ENCODE data around the gene SLC7A6OS.

Gene SLC7A6OS

DNA sequence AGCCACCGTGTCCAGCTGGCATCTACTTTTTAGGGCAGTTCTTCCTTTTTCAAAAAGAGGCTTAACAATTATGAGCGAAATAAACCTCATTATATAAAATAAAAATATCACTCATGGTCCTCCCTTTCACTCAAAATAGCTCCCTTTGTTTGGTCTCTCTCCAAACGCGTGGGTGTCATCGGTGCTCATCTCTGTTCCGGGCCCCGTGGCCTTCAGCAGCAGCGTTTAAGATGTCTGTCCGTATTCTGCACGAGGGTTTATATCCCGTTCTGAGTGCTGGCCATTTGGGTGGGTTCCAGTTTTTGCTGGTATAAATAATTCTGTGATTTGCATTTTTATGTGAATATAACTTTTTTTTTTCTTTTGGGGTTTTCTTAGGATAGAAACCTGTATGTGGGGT is 33.5 kb upstream of the SLC7A6OS start:
- no peak for DNase-seq (ENCODE audit: low spot score)

DNA sequence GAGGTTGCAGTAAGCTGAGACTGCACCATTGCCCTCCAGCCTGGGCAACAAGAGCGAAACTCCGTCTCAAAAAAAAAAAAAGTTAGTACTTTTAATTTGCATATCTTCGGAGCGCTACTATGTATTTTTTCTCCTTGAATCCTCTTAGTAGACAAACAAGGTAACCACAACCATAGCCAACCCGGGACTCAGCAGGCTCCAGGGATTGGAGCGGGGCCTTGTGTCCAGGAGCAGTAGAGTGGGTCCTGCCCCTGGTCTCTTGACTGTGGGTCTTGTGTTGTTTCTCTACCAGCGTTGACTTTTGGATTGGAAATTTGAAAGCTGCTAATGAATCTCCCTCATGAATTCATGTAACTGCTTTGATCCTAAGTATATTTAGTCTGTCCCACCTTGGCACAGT is 32.4 kb upstream of the SLC7A6OS start:
- no peak for DNase-seq (ENCODE audit: low spot score)

DNA sequence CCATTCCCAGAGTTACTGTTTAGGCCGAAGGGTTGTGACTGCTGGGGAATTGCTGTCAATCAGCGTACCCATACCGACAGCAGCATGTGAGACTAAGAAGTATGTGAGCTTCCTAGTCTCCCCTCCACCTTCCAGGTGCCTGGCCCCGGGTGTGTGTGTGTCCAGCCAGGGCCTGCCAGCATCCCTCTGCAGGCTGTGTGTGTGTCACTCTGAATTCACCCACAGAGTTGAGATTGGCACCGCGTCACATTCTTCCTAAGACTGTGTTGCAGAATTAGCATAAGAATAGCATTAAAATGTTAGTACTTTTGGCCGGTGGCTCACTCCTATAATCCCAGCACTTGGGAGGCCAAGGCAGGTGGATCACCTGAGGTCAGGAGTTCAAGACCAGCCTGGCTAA is 31.9 kb upstream of the SLC7A6OS start:
- DNase-seq (ENCODE audit: low spot score) = no peak

DNA sequence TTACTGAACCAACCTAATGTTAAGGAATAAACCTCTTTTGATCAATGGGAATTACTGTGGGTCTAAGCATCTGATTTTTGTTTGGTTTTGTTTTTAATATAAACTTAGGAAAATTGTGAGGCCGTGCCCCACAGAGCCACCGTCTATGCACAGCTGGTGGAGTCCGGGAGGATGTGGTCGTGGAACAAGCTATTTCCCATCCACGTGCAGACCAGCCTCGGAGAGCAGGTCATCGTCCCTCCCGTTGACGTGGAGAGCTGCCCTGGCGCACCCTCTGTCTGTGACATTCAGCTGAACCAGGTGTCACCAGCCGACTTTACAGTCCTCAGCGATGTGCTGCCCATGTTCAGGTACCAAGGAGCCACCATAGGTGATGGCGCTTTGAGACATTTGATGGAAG is 28.5 kb upstream of the SLC7A6OS start:
- DNase-seq (ENCODE audit: low spot score) = no peak

DNA sequence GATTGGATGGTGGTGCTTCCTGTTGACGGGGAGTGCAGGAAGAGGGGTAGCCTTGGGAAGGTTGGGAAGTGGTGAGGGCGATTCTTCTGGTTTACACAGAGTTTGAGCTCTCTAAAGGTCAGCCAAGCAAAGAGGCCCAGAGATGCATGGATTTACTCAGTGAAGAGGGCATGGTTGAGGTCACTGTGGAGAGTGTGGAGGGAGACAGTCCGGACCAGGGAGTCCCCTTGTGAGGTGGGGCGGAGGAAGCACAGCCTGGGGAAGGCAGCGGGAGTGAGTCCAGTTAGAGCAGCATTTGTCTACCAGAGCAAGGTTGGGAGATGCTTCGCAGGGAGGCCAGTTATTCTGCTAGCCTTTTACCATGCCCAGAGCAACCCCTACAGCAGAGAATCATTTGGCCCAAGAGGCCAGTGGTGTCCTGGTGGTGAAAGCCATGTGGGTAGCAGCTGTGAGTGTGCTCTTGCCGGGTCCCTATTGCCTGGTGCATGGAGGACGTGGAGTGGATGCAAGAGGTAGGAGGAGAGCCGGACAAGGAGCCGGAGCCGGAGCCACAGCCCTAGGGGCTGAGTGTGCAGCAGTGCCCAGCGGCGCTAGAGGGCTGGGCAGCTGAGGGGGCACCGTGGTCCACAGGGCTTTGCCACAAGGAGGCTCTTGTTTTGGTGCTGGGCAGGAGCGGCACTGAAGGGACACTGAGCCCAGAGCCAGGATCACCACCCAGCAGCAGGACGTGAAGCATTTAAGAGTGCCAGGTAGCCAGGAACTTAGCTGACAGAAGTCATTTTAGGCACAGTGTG is 27.8 kb upstream of the SLC7A6OS start:
- DNase-seq (ENCODE audit: low spot score) = no peak

DNA sequence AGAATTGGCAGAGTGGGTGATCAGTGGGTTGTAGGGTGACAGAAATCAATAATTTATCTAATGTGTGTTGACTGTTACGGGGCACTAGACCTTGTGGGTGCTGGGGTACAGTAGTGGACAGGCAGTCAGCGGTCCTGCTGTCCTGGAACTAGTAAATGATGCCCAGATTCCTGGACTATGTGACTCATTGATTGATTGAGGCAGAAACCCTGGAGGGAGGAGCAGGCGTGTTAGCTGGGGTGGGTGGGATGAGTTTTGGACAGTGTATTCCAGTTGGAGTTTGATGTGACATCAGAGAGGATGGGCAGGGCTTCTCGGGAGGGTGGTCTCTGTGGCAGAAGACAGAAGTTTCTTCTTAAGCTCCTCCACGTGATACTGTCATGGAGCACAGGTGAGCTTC is 24.4 kb upstream of the SLC7A6OS start:
- DNase-seq (ENCODE audit: low spot score) = no peak

DNA sequence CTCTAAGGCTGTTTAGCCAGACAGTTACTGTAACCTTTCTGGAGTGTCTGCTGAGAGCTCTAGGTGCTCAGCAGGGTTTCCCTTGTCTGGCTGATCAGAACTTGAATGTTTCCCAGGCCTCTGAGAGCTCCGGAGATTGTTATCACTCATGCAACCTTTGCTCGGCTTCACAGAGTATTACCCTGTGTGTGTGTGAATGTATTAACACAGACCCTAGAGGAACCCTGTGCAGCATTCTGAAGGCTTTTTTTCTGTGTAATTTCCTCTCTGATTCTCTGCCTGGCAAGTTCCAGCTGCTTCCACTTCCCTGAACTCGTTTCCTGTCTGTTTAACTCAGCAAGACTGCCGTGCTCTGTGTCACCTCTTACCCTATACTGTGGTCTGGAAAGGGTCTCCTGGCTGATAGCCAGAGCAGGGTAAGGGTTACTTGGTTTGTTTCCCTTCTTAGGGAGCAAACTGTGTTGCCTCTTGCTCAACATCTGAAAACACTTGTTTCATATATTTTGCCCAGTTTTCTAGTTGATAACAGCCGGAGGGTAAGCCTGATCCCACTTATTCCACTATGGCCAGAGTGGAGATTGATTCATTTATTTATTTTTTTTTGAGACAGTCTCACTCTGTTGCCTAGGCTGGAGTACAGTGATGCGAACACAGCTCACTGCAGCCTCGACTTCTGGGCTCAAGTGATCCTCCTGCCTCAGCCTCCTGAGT is 21.8 kb upstream of the SLC7A6OS start:
- DNase-seq (ENCODE audit: low spot score) = peak; percentile 41

DNA sequence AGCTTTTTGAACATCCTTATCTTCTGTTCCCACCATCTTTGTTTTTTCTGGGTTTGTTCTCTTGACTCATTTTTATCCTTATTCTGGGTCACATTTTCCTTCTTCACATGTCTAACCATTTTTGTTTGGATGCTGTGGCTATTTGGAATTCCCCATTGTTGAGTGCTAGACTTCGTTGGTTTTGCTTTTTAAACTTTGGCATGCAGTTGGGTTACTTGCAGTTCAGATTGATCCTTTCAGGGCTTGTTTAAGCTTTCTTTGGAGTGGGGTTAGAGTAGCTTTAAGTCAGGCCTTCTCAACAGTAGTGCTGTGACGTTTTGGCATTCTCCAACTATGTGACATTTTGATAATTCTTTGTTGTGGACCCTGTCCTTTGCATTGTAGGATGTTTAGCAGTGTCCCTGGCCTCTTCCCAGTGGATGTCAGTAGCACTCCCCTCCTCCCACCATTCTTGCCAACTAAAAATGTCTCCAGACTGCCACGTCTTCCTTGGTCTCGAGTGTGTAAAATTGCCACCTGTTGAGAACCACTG is 21.2 kb upstream of the SLC7A6OS start:
- DNase-seq (ENCODE audit: low spot score) = no peak

DNA sequence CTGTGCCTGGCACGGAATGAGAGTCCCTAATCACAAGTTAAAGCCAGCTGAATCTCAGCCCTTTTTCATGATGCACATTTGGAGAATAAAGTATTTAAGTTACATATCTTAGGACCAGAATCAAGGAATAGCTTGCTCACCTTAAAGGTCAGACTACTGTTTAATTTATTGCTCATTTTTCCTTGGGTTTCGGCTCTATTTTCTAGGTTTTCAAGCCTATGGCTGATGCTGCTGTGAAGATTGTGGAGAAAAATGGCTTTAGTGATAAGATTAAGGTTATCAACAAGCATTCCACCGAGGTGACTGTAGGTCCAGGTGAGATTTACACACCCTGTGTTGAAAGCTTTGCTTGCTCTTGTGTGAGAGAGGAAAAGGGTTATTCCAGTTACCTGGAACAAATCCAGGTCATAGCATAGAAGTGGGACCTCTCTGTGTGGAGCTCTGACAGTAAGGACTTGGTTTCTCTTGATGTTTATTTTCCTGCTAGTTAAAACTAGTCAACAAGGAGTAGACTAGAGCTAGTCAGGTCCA is 18.2 kb upstream of the SLC7A6OS start:
- no peak for DNase-seq (ENCODE audit: low spot score)

DNA sequence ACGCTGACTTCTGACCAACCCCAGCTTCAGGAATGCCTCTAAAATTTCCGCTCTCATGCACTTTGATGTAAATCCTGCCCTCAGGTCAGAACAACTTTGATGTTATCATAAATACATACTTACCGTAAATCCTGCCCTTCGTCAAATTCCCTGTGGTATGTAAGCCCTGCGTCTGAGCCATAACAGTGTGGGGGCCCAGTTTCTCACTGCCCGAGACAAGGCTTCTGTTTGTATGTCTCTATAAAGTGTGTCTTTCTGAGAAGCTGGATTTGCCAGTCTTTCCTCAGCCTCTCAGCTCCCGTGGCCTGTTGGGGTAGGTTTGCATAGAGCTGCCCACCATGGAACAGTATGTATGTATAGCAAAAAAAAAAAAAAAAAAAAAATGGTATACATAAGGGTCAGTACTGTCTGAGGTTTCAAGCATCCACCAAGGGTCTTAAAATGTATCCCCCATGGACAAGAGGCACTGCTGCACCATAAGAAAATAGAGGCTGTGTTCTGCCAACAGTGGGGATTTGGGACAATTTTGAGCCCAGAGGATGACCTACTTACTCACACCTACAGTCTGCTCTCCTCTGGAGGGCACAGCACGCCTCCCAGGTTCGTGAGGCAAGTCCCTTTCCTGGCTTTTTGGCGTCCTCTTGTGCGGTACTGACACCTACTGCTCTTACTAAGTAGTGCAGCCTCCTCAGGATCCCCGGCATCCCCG is 17.6 kb upstream of the SLC7A6OS start:
- DNase-seq (ENCODE audit: low spot score) = peak; percentile 89

DNA sequence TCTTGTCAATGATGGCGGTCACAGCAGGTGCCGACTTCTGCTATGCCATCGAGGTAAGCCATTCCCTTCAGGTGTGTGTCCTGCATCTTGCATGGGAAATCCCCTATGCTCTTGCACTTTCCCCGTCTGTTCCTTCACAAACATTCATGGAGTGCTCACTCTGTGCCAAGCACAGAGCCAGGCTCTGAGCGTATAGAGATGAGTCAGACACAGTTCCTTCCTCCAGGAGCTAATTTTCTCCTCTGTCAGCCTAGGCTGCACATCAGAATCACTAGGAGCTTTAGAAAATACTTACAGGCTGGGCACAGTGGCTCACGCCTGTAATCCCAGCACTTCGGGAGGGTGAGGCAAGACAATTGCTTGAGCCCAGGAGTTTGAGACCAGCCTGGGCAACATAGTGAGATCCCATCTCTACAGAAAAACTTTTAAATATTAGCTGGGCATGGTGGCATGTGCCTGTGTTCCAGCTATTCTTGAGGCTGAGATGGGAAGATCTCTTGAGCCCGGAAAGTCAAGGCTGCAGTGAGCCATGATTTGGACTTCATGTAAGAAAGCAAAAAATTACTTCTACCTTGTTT is 14.1 kb upstream of the SLC7A6OS start:
- DNase-seq (ENCODE audit: low spot score) = no peak

DNA sequence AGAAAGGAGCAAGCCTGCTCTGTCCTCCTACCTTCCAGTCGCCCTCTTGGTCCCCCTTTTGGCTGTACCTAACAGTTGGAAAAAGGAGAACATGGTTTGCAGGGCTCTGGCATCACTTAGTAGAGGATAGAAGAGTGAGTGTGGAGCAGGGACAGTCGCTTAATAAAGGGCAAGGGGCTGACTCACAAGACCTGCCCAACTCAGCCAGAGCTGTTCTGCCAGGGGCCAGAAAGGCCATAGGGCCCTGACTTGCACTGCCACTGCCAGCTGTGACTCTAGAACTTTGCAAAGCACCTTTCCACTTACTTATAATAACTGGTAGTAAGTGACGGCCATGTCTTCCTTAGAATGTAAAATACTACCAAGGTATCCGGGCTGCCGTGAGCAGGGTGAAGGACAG is 13.6 kb upstream of the SLC7A6OS start:
- DNase-seq (ENCODE audit: low spot score) = no peak

DNA sequence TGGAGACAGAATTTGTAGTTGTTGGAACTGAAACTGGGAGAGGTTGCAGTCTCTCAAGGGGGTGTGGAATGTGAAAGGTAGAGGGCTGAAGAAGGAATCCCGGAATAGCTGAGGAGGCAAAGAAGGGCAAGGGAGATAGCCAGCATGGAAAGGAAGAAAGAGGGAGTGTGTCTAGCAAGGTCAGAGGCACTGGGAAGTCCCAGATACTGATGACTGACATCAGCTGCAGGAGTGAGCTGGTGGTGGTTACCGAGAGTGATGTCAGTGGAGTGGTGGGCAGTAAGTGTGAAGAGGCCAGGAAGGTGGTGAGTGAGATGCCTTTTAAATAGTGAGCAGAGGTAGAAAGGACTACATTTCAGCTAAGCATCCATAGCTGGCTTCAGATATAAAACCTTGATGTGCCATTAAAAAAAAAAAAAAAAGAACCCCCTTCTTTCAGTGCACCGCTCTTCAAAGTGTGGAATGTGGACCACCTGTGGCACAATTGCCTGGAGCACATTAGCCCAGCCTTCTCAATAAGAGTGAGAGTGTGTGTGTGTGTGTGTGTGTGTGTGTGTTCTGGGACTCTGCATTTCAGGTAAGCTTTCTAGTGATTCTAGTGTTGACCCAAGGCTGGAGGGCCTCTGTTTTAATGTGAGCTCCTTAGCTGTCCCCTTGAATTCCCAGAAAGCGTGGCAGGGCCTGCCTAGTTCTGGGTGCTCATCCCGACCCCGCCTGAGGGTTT is 8.6 kb upstream of the SLC7A6OS start:
- DNase-seq (ENCODE audit: low spot score) = no peak

DNA sequence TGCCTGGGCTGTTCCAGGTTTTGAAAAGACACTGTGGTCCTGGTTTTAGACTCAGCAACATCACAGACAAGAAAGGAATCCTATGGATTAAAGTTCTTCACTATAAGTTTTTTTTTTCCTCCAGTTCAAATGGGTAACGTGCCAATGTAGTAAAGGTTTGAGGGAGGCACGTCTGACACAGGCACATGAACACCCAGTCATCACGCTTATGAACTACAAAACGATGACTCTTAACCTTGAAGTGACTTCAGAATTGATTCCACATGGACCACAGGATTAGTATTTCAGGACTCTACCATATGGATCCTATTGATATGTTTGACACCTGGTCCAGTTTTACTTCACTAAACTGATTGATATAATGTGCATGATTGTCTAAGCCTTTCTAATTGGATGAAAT is 2.4 kb upstream of the SLC7A6OS start:
- no peak for DNase-seq (ENCODE audit: low spot score)

DNA sequence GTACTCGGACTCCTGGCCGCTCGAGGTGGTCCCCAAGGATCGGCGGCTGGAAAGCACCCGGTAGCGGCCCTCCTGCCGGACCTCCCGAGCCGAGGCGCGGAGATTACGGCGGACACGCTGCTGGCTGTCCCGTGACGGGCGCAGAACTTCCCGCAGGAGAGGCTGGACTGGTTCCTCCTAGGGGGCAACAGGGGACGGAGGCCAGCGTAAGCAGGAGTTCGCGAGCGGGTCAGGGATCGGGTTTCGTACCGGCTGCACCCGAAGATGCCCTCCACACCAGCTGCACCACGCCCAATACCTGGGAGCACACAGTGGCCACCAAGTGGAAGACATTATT is 341 bp downstream of the SLC7A6OS start:
- no peak for DNase-seq (ENCODE audit: low spot score)

DNA sequence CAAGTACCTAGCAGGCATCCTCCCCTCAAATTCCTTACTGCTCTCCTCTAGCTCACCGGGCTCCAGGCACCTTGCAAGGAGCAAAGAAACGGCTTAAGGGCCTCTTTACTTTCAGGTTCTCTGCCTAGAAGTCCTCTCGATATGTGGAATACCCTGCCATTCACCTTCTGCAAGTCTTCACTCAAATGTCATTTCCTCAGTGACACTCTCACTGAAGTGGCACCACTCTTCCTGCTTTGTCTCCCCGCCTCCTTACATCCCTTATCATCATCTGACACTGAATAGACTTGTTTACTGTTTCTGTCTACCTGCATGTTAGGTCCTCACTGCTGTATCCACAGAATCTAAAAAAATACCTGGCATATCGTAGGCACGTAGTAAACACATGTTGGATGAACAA is 947 bp downstream of the SLC7A6OS start:
- DNase-seq (ENCODE audit: low spot score) = no peak

DNA sequence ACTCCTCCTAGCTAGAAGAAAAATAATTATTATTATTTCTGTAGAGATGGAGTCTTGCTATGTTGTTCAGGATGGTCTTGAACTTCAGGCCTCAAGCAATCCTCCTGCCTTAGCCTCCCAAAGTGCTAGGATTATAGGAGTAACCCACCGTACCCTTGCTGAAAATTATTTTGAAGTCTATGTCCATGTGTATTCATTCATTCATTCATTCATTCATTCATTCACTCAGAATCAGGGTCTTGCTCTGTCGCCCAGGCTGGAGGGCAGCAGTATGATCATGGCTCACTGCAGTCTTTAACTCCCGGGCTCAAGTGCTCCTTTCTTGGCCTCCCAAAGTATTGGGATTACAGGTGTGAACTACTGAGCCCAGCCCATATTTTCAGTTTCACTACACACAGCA is 4.1 kb downstream of the SLC7A6OS start:
- no peak for DNase-seq (ENCODE audit: low spot score)

DNA sequence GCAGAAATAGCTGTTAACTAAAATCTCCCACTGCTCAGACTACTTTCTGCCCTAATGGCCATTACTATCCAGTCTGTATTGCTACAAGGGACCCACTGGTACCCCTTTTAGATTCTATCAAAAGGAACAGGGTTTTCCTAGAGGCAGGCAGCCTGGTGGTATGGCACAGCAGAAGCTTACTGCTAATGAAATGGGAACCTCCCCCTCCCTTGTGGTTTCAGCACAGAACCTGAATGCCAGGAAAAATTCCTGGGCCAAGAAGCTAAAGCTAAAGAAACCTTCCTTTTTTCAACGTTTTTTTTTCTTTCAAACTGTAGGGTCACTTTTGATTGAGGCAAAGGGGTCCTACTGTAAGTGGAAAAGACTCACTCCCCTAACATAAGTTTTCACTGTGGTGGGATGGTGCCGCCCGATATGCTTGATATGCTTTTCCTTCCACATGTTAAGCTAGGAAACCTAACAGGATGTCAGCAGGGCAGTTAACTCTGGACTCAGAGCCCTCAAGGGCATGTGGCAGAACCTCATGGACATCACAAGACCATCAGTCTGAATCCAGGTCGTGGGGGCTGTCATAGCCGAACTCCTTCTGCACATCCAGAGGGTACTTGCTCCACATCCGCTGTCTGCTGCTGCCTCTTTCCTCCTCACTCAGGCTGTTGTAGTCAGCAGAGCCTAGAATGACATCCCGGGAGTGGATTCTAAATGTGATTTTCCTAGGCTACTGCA is 9.8 kb downstream of the SLC7A6OS start:
- no peak for DNase-seq (ENCODE audit: low spot score)

DNA sequence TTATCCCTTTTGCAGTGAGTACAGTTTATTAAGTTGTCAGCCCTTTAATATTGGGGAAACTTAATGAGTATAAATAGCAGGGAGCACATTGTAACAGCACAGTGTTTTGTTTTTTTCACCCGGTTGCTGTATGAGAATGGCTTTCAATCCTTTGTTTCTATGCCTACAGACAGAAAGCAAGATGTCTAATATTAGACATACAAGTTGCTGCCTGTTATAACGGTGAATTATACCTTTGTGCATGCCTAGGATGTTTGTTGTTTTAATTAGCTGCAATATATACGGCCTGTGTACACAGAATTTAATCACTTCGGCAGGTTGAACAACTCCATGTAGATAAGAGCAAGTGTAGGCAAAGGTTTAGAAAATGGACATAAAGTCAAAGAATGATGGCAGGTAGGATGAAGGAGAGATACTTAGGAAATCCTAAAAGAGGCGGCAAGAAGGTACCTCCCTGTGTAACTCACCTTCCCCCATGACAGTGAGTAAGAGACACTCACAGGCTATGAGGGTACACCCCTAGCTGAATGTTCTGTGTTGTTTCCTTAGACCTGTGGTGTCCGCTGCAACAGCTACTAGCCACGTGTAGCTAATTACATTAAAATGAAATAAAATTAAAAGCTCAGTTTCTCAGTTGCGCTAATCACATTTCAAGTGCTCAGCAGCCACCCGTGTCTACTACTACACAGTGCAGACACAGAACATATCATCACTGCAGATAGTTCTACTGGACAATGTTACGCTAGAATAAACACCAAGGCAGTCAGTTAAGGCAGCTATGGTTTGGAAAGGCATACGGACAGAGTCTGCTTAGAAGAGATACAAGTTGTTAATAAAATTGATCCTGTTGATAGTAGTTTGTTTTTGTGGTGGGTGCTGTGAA is 10.9 kb downstream of the SLC7A6OS start:
- no peak for DNase-seq (ENCODE audit: low spot score)
